Activated B cell treated with CpG ODN at 0.5 μM for 24 hours (primary cell): ENCODE data around the gene ZFR2. TPM values are rescaled to one million over a fixed set of nuclear protein-coding genes. Genes with fewer than 3 reads are reported as not detected.
"Not testable (repeated sequence)": the region's sequence is repeated elsewhere in the genome, so short reads cannot be mapped to it uniquely, and the experiment has no call there.

ENCODE experiments used
- ATAC-seq: fragments of 200-7000 bp; cut with Tn5 transposase; one replicate; pipeline ENCODE4 v1.10.0; 2021; ENCODE audit warnings: low read depth, mild to moderate bottlenecking, moderate library complexity
- CTCF ChIA-PET: fragments of 350-600 bp; sonication (Branson Sonifier 250); formaldehyde crosslinking; loops from one replicate; lab custom pipeline; 2021; ENCODE audit warnings: antibody characterized with exemption; lab: Charles Lee
- POLR2A ChIA-PET: fragments of 350-600 bp; sonication (Branson Sonifier 250); formaldehyde crosslinking; loops from one replicate; lab custom pipeline; 2021; ENCODE audit warnings: antibody characterized with exemption; lab: Charles Lee
- DNase-seq: peaks from one replicate; pipeline ENCODE4 v3.0.0; 2022
- H3K27ac Mint-ChIP-seq: one replicate; pipeline ENCODE4 v1.8.0; 2020; ENCODE audit warnings: mixed read lengths
- H3K27me3 Mint-ChIP-seq: one replicate; pipeline ENCODE4 v1.8.0; 2021; ENCODE audit warnings: mixed read lengths
- H3K36me3 Mint-ChIP-seq: one replicate; pipeline ENCODE4 v1.8.0; 2021; ENCODE audit warnings: low read depth, mixed read lengths
- H3K4me1 Mint-ChIP-seq: one replicate; pipeline ENCODE4 v1.8.0; 2021; ENCODE audit warnings: mixed read lengths
- H3K4me3 Mint-ChIP-seq: one replicate; pipeline ENCODE4 v1.8.0; 2020; ENCODE audit warnings: mild to moderate bottlenecking, mixed read lengths
- H3K9me3 Mint-ChIP-seq: one replicate; pipeline ENCODE4 v1.8.0; 2020; ENCODE audit warnings: mixed read lengths
- CTCF ChIP-seq: fragments of 200-600 bp; IDR thresholded peaks from one replicate; pipeline ENCODE4 v1.8.0; 2022; ENCODE audit warnings: antibody characterized with exemption, mild to moderate bottlenecking
- intact Hi-C: fragments of 100-400 bp; cut with micrococcal nuclease; formaldehyde crosslinking; loops from one replicate; pipeline ENCODE4 v1.15.1; 2024
- total RNA-seq: library from RNA; stranded (reverse); gene quantifications from 2 replicates; pipeline ENCODE4 v1.2.3, GENCODE V29; 2022

The ZFR2 gene
- total RNA-seq, 1 donor from 2014 or later, result 0.31 TPM

DNA sequence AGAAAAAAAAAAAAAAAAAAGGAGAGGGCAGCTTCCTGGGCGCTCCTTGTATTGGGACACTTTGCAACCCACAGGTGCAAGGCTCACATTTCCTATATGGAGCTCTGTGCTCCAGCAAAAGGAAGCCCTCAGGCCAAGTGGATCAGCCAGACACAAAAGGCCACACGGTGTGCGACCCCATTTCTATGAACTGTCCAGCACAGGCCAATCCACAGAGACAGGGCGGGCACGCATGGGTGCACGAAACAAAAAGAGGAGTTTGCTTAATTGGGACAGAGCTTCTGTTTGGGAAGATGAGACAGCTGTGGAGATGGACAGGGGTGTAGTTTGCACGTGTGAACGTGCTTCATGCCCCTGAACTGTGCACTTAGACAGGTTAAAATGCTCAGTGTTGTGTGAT is 51.1 kb downstream of the ZFR2 start:
- Mint-ChIP-seq H3K27ac (no peak overlapping the region), H3K9me3 (no peaks in the 10 kb centered on the region), H3K4me1 (peaks cover 31% of the 10 kb centered on the region), H3K27me3 (no peaks in the 10 kb centered on the region), H3K4me3 (no peak overlapping the region), H3K36me3 (no peaks in the 10 kb centered on the region)
- DNase-seq, result no peak
- intact Hi-C loops, result no loop called here
- ChIA-PET CTCF (interaction anchor here (1.3 kb wide), 1 partner anchor 95 kb away, joined by 3 read pairs; no protein-coding TSS in a partner anchor), POLR2A (interaction anchor here (0.7 to 2.1 kb wide), 3 partner anchors 37 to 133 kb away, joined by 3 to 16 read pairs (median 14); partner anchors contain the start of genes APBA3 and MRPL54)
- no peak for TF ChIP-seq CTCF
- ATAC-seq, result no peak

- no peak for TF ChIP-seq CTCF
- intact Hi-C loops, result no loop called here
- ATAC-seq (no peak), DNase-seq (no peak)
- Mint-ChIP-seq H3K27me3 (no peaks in the 10 kb centered on the region), H3K4me3 (no peak overlapping the region), H3K36me3 (peaks cover 1% of the 10 kb centered on the region), H3K9me3 (no peaks in the 10 kb centered on the region), H3K27ac (no peak overlapping the region), H3K4me1 (peaks cover 35% of the 10 kb centered on the region)
- POLR2A ChIA-PET, result interaction anchor here (0.7 kb wide), 1 partner anchor 54 kb away, joined by 8 read pairs; no protein-coding TSS in a partner anchor
- CTCF ChIA-PET, result no interaction called here
Observed at GRCh38 chr19:3816566-3817218, 52.1 kb downstream of the ZFR2 start.

DNA sequence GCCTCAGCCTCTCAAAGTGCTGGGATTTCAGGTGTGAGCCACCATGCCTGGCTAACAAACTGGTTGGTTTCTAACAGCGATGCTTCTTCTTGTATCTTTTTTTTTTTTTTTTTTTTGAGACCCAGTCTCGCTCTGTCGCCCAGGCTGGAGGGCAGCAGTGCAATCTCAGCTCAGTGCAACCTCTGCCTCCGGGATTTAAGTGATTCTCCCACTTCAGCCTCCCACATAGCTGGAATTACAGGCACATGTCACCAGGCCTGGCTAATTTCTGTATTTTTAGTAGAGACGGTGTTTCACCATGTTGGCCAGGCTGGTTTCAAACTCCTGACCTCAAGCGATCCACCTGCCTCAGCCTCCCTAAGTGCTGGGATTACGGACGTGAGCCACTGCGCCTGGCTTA is 52.7 kb downstream of the ZFR2 start:
- H3K27ac Mint-ChIP-seq, H3K9me3 Mint-ChIP-seq, H3K36me3 Mint-ChIP-seq, CTCF ChIA-PET, H3K27me3 Mint-ChIP-seq, intact Hi-C loops, H3K4me3 Mint-ChIP-seq, DNase-seq, ATAC-seq: not testable (repeated sequence)
- H3K4me1 Mint-ChIP-seq, result peaks cover 39% of the 10 kb centered on the region
- POLR2A ChIA-PET, result interaction anchor here (0.6 to 0.7 kb wide), 2 partner anchors 53 to 94 kb away, joined by 8 to 12 read pairs; no protein-coding TSS in a partner anchor

DNA sequence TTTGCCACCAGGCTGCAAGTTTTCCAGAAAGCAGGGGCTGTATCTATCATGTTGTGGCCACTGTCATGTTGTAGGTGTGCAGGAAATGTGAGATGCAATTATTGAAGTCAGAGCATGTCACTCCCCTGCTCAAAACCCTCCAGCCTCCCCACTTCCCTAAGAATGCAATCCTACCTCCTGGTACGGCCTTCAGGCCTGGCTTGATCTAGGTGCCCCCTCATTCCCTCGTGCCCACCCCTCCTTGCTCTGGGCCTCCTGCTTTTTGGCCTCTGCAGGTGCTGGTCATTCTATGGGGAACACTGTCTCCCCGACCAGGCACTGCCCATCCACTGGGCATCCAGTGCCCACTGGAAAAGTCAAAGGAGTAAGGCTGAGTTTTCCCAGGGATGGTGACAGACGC is 54.2 kb downstream of the ZFR2 start:
- ChIA-PET CTCF (interaction anchor here (0.6 kb wide), 1 partner anchor 391 kb away, joined by 3 read pairs; no protein-coding TSS in a partner anchor), POLR2A (no interaction called here)
- TF ChIP-seq CTCF, result no peak
- Mint-ChIP-seq H3K36me3 (peaks cover 1% of the 10 kb centered on the region), H3K27me3 (no peaks in the 10 kb centered on the region), H3K4me1 (peaks cover 54% of the 10 kb centered on the region), H3K27ac (no peak overlapping the region), H3K4me3 (no peak overlapping the region), H3K9me3 (no peaks in the 10 kb centered on the region)
- intact Hi-C loops, result loop anchor here (5.0 kb wide), 3 partner anchors 92 to 173 kb away; partner anchors contain the start of genes DAPK3 and EEF2
- no peak for DNase-seq
- ATAC-seq, result no peak

GRCh38 chr19:3813473-3814392 is 55.1 kb downstream of the ZFR2 start:
- DNase-seq, result no peak
- intact Hi-C loops, result loop anchor here (5.0 kb wide), 3 partner anchors 91 to 174 kb away; partner anchors contain the start of genes DAPK3 and EEF2
- no peak for TF ChIP-seq CTCF

More at GRCh38 chr19:3813473-3814392, 55.1 kb downstream of the ZFR2 start:
- Mint-ChIP-seq H3K36me3 (peaks cover 1% of the 10 kb centered on the region), H3K27me3 (no peaks in the 10 kb centered on the region), H3K4me1 (peaks cover 59% of the 10 kb centered on the region), H3K4me3 (peak overlapping the region; percentile 38), H3K27ac (peak overlapping the region; percentile 72), H3K9me3 (no peaks in the 10 kb centered on the region)
- CTCF ChIA-PET, result interaction anchor here (0.6 kb wide), 1 partner anchor 392 kb away, joined by 3 read pairs; no protein-coding TSS in a partner anchor
- POLR2A ChIA-PET, result interaction anchor here (0.5 to 3.8 kb wide), 2 partner anchors 52 to 183 kb away, joined by 4 to 84 read pairs; partner anchors contain the start of genes APBA3 and MRPL54
- no peak for ATAC-seq
